ENCODE measurements around the gene ASIC4. TPM values are rescaled to one million over a fixed set of nuclear protein-coding genes. Genes with fewer than 3 reads are reported as not detected.

ASIC4 gene
- total and polyA plus RNA-seq, 2 of the 13 experiments (the other 11 are each of a cell fraction or from before 2014, with no cell fraction given) = 0.03 TPM; not detected in 1

- Histone ChIP-seq H3K79me2 (ENCODE audit: insufficient read depth, low read length) (peaks cover 12% of the 10 kb centered on the region), H4K20me1 (ENCODE audit: insufficient read depth, low read length) (no peaks in the 10 kb centered on the region), H3K4me3 (replicated peaks in 1 of 3; ENCODE audit: insufficient read depth in 1 of 3, low read depth in 2 of 3, low read length in 3 of 3) (peak overlapping the region; percentile 79 to 93 (median 89)), H3K4me1 (ENCODE audit: insufficient read depth, low read length) (peaks cover 56% of the 10 kb centered on the region), H3K9me3 (ENCODE audit: low read length) (no peaks in the 10 kb centered on the region), H3K27me3 (ENCODE audit: control insufficient read depth in 1 of 2, insufficient read depth in 2 of 2, low read length in 2 of 2) (peaks cover 7 to 48% of the 10 kb centered on the region in 2 experiments; a peak in 4 of 5 replicates), H2AFZ (ENCODE audit: low read length) (no peak overlapping the region), H3K9ac (ENCODE audit: insufficient read depth, low read depth, low read length) (peak overlapping the region; percentile 96), H3K27ac (ENCODE audit: extremely low read length, insufficient read depth, low read length) (peak overlapping the region; percentile 70), H3K36me3 (replicated peaks in 1 of 2; ENCODE audit: control insufficient read depth in 1 of 2, insufficient read depth in 2 of 2, low read length in 2 of 2) (no peaks in the 10 kb centered on the region), H3K4me2 (ENCODE audit: low read depth, low read length) (peak overlapping the region; percentile 97)
- no peak for FAIRE-seq
- ChIA-PET CTCF (ENCODE audit: low intra/inter-chr PET ratio, low total read pairs) (interaction anchor here (3.8 kb wide), 1 partner anchor 32 kb away, joined by 53 read pairs; no protein-coding TSS in a partner anchor), POLR2A (interaction anchor here (1.0 to 4.4 kb wide), 20 partner anchors 9 to 253 kb away, joined by 3 to 94 read pairs (median 8); partner anchors contain the start of genes ASIC4, CHPF, DNAJB2 and DNPEP)
- DNase-seq (ENCODE audit: low spot score) = peak; percentile 38
- no TSS peak for BruUV-seq (replicated peaks)
- intact Hi-C loops (cut with micrococcal nuclease; ENCODE audit: unreplicated experiment) (loop anchor here (5.0 kb wide), 2 partner anchors 100 to 110 kb away; partner anchors contain the start of genes DNPEP and STK11IP), in situ Hi-C loops (cut with HindIII; ENCODE audit: extremely low pct_ligation_motif_present, low pct_unique_long_range_greater_than_20kb) (no loop called here)
- 17% methylated on average over 37 of the region's 59 CpGs for WGBS (ENCODE audit: low lambda C conversion rate)
- peak; percentile 54 for ATAC-seq
- no peak for TF ChIP-seq ZNF234 (CRISPR knock-in tag; conservative IDR thresholded peaks at IDR 0.05)
- TF ChIP-seq AKAP8 (CRISPR knock-in tag; IDR thresholded peaks at IDR 0.05) = peak; percentile 88
- no peak for TF ChIP-seq ZNF782 (CRISPR knock-in tag; IDR thresholded peaks at IDR 0.05; ENCODE audit: borderline replicate concordance)
- no peak; the same call in 1 of the 2 replicates for TF ChIP-seq CCDC6 (CRISPR knock-in tag; IDR thresholded peaks at IDR 0.05)
- no peak for TF ChIP-seq JDP2 (CRISPR knock-in tag; IDR thresholded peaks at IDR 0.05; ENCODE audit: borderline replicate concordance)
- peak; percentile 38 for TF ChIP-seq ZNF883 (CRISPR knock-in tag; IDR thresholded peaks at IDR 0.05; ENCODE audit: not compliant biosample characterization)
- no peak for TF ChIP-seq ZNF180 (CRISPR knock-in tag; IDR thresholded peaks at IDR 0.05; ENCODE audit: borderline replicate concordance, low read depth)
- TF ChIP-seq MEIS2 (CRISPR knock-in tag; IDR thresholded peaks at IDR 0.05) = peak; percentile 45; the same call in 1 of the 2 replicates
- TF ChIP-seq ZNF331 (CRISPR knock-in tag; IDR thresholded peaks at IDR 0.05) = no peak; the same call in 1 of the 2 replicates
- peak; percentile 12; the same call in 1 of the 2 replicates for TF ChIP-seq FOXA3 (CRISPR knock-in tag; IDR thresholded peaks at IDR 0.05)
- no peak; the same call in 1 of the 2 replicates for TF ChIP-seq ZNF33B (CRISPR knock-in tag; IDR thresholded peaks at IDR 0.05)
- TF ChIP-seq ZNF34 (CRISPR knock-in tag; IDR thresholded peaks at IDR 0.05; ENCODE audit: borderline replicate concordance) = no peak
- peak; percentile 26; the same call in 1 of the 2 replicates for TF ChIP-seq RBAK (CRISPR knock-in tag; IDR thresholded peaks at IDR 0.05)
- TF ChIP-seq ZNF354B (CRISPR knock-in tag; IDR thresholded peaks at IDR 0.05) = no peak
- peak; percentile 29; the same call in 1 of the 2 replicates for TF ChIP-seq PHF8 (CRISPR knock-in tag; IDR thresholded peaks at IDR 0.05)
- TF ChIP-seq TFE3 (CRISPR knock-in tag; IDR thresholded peaks at IDR 0.05) = no peak
- TF ChIP-seq ZNF576 (CRISPR knock-in tag; IDR thresholded peaks at IDR 0.05) = no peak; the same call in 1 of the 2 replicates
- TF ChIP-seq ZBTB20 (CRISPR knock-in tag; IDR thresholded peaks at IDR 0.05; ENCODE audit: borderline replicate concordance, low read depth) = no peak
- no peak for TF ChIP-seq SMYD3 (CRISPR knock-in tag; IDR thresholded peaks at IDR 0.05)
- TF ChIP-seq ZNF296 (CRISPR knock-in tag; conservative IDR thresholded peaks at IDR 0.05) = no peak; the same call in 1 of the 2 replicates
- no peak for TF ChIP-seq KAT8 (CRISPR knock-in tag; IDR thresholded peaks at IDR 0.05)
These were observed 16.6 kb upstream of the ASIC4 start for GRCh38 chr2:219497495-219498279.

All from HepG2 (cell line).